22Rv1 (cell line): ENCODE measurements around the gene UBE2G1.

Experiments
- H3K27ac ChIP-seq: fragments of 450-650 bp; 2 replicates; pipeline ENCODE4 v1.5.1; 2017
- CTCF ChIP-seq: fragments of 450-650 bp; IDR thresholded peaks from 2 replicates; pipeline ENCODE4 v1.5.1; 2017; ENCODE audit warnings: mild to moderate bottlenecking
- ZFX ChIP-seq: fragments of 450-650 bp; IDR thresholded peaks from 2 replicates; pipeline ENCODE4 v1.6.1; 2017; ENCODE audit warnings: antibody characterized with exemption, borderline replicate concordance

Gene UBE2G1

GRCh38 chr17:4406386-4406785, 39.9 kb upstream of the UBE2G1 start:
- TF ChIP-seq ZFX (no peak), CTCF (no peak)

GRCh38 chr17:4405699-4406098, 39.2 kb upstream of the UBE2G1 start:
- TF ChIP-seq ZFX: no peak
- no peak for TF ChIP-seq CTCF
- no peak overlapping the region for H3K27ac ChIP-seq

More at GRCh38 chr17:4406386-4406785, 39.9 kb upstream of the UBE2G1 start:
- no peak overlapping the region for H3K27ac ChIP-seq

GRCh38 chr17:4405038-4405669, 38.7 kb upstream of the UBE2G1 start:
- no peak overlapping the region for H3K27ac ChIP-seq
- TF ChIP-seq CTCF: no peak

- no peak overlapping the region for H3K27ac ChIP-seq
- TF ChIP-seq CTCF: no peak
- TF ChIP-seq ZFX: no peak
Observed at GRCh38 chr17:4397840-4398239, 31.4 kb upstream of the UBE2G1 start.

- no peak for TF ChIP-seq ZFX
- H3K27ac ChIP-seq: no peak overlapping the region
Observed at GRCh38 chr17:4395111-4395478, 28.6 kb upstream of the UBE2G1 start.

- H3K27ac ChIP-seq: no peak overlapping the region
- TF ChIP-seq CTCF (no peak), ZFX (no peak)
Observed at GRCh38 chr17:4394208-4395110, 28.0 kb upstream of the UBE2G1 start.

- TF ChIP-seq ZFX (no peak), CTCF (no peak)
- no peak overlapping the region for H3K27ac ChIP-seq
Observed at GRCh38 chr17:4393806-4394205, 27.3 kb upstream of the UBE2G1 start.
